NB4 (cell line): ENCODE results near the gene EBLN2.

ENCODE experiments used
- CTCF ChIP-seq: IDR thresholded peaks from one replicate; pipeline ENCODE4 v1.5.1; 2012; ENCODE audit warnings: low read depth, low read length
- MAX ChIP-seq: IDR thresholded peaks from 2 replicates; pipeline ENCODE4 v1.6.1; 2011; ENCODE audit warnings: low read depth, low read length
- MYC ChIP-seq: IDR thresholded peaks from 2 replicates; pipeline ENCODE4 v1.6.1; 2011; ENCODE audit warnings: low read depth, low read length
- POLR2A ChIP-seq: IDR thresholded peaks from 2 replicates; pipeline ENCODE4 v1.6.1; 2011; ENCODE audit warnings: mild to moderate bottlenecking; ENCODE audit not compliant: insufficient read length; ENCODE audit errors: extremely low read depth

- TF ChIP-seq CTCF (no peak), POLR2A (no peak), MYC (no peak), MAX (no peak)
Measured at GRCh38 chr3:73073091-73073707, 11.7 kb downstream of the EBLN2 start.
